ENCODE data around the gene CNN2.
A peak's percentile ranks its signal among the peaks of the same experiment; 100 is the strongest.

The CNN2 gene

GRCh38 chr19:1017906-1018305, 8.5 kb upstream of the CNN2 start:
- Histone ChIP-seq H3K27me3 (ENCODE audit: insufficient read depth, low read length, poor library complexity) (no peaks in the 10 kb centered on the region), H3K36me3 (ENCODE audit: insufficient read depth, low read length) (peaks cover 72% of the 10 kb centered on the region), H4K20me1 (ENCODE audit: insufficient read depth, low read length) (peaks cover 74% of the 10 kb centered on the region), H3K4me2 (ENCODE audit: insufficient read depth, low read length) (peak overlapping the region; percentile 91), H3K4me1 (ENCODE audit: insufficient read depth, low read length) (peaks cover 47% of the 10 kb centered on the region), H3K4me3 (ENCODE audit: low read depth in 1 of 2, low read length in 2 of 2) (peak overlapping the region in 1 of 2 experiments; percentile 27; a peak in 2 of 4 replicates), H3K9ac (ENCODE audit: low read depth, low read length) (peak overlapping the region; percentile 92), H3K9me3 (ENCODE audit: insufficient read depth, low read length, severe bottlenecking) (no peaks in the 10 kb centered on the region), H3K79me2 (ENCODE audit: insufficient read depth, low read length) (peaks cover 80% of the 10 kb centered on the region), H2AFZ (ENCODE audit: low read depth, low read length) (no peak overlapping the region), H3K27ac (ENCODE audit: low read length) (no peak overlapping the region)
- DNase-seq: no peak
- TF ChIP-seq CTCF (IDR thresholded peaks at IDR 0.05; ENCODE audit: borderline replicate concordance, extremely low read depth, low read length, poor library complexity, severe bottlenecking) (no peak), EZH2 (IDR thresholded peaks at IDR 0.05; ENCODE audit: borderline replicate concordance, low read depth, low read length, severe bottlenecking) (no peak)
- ATAC-seq (ENCODE audit: insufficient read depth, low read depth): no peak

- H3K9ac ChIP-seq (ENCODE audit: low read depth, low read length): peak overlapping the region; percentile 92
- peak overlapping the region; percentile 91 for H3K4me2 ChIP-seq (ENCODE audit: insufficient read depth, low read length)
- H3K27me3 ChIP-seq (ENCODE audit: insufficient read depth, low read length, poor library complexity): no peaks in the 10 kb centered on the region
- ATAC-seq (ENCODE audit: insufficient read depth, low read depth) (no peak), DNase-seq (no peak)
- H3K4me1 ChIP-seq (ENCODE audit: insufficient read depth, low read length): peaks cover 47% of the 10 kb centered on the region
- peaks cover 67% of the 10 kb centered on the region for H3K36me3 ChIP-seq (ENCODE audit: insufficient read depth, low read length)
- peaks cover 69% of the 10 kb centered on the region for H4K20me1 ChIP-seq (ENCODE audit: insufficient read depth, low read length)
- no peak overlapping the region for H2AFZ ChIP-seq (ENCODE audit: low read depth, low read length)
- H3K9me3 ChIP-seq (ENCODE audit: insufficient read depth, low read length, severe bottlenecking): no peaks in the 10 kb centered on the region
- H3K79me2 ChIP-seq (ENCODE audit: insufficient read depth, low read length): peaks cover 75% of the 10 kb centered on the region
- TF ChIP-seq EZH2 (IDR thresholded peaks at IDR 0.05; ENCODE audit: borderline replicate concordance, low read depth, low read length, severe bottlenecking): no peak
- TF ChIP-seq CTCF (IDR thresholded peaks at IDR 0.05; ENCODE audit: borderline replicate concordance, extremely low read depth, low read length, poor library complexity, severe bottlenecking): no peak
- peak overlapping the region; percentile 13; the same call in 1 of the 2 replicates for H3K27ac ChIP-seq (ENCODE audit: low read length)
- peak overlapping the region in 1 of 2 experiments; percentile 89; a peak in 1 of 4 replicates for H3K4me3 ChIP-seq (ENCODE audit: low read depth in 1 of 2, low read length in 2 of 2)
These were observed 8.0 kb upstream of the CNN2 start for GRCh38 chr19:1018393-1018792.

- H3K36me3 ChIP-seq (ENCODE audit: insufficient read depth, low read length): peaks cover 60% of the 10 kb centered on the region
- H3K27me3 ChIP-seq (ENCODE audit: insufficient read depth, low read length, poor library complexity): no peaks in the 10 kb centered on the region
- peak overlapping the region; percentile 92 for H3K9ac ChIP-seq (ENCODE audit: low read depth, low read length)
- peaks cover 47% of the 10 kb centered on the region for H3K4me1 ChIP-seq (ENCODE audit: insufficient read depth, low read length)
- peak overlapping the region; percentile 81 for H3K27ac ChIP-seq (ENCODE audit: low read length)
- DNase-seq (no peak), ATAC-seq (ENCODE audit: insufficient read depth, low read depth) (no peak)
- TF ChIP-seq EZH2 (IDR thresholded peaks at IDR 0.05; ENCODE audit: borderline replicate concordance, low read depth, low read length, severe bottlenecking) (no peak), CTCF (IDR thresholded peaks at IDR 0.05; ENCODE audit: borderline replicate concordance, extremely low read depth, low read length, poor library complexity, severe bottlenecking) (no peak)
- no peak overlapping the region for H2AFZ ChIP-seq (ENCODE audit: low read depth, low read length)
- H3K9me3 ChIP-seq (ENCODE audit: insufficient read depth, low read length, severe bottlenecking): no peaks in the 10 kb centered on the region
- H3K4me3 ChIP-seq (ENCODE audit: low read depth in 1 of 2, low read length in 2 of 2): peak overlapping the region; percentile 81 to 89; a peak in 3 of 4 replicates
- peak overlapping the region; percentile 91 for H3K4me2 ChIP-seq (ENCODE audit: insufficient read depth, low read length)
- H3K79me2 ChIP-seq (ENCODE audit: insufficient read depth, low read length): peaks cover 69% of the 10 kb centered on the region
- peaks cover 63% of the 10 kb centered on the region for H4K20me1 ChIP-seq (ENCODE audit: insufficient read depth, low read length)
These were observed 7.3 kb upstream of the CNN2 start for GRCh38 chr19:1018932-1019615.

All from DND-41 (cell line).